Activated B cell treated with CpG ODN at 0.5 μM for 24 hours (primary cell): Measurements from ENCODE around the gene PALD1. TPM values are rescaled to one million over a fixed set of nuclear protein-coding genes. Genes with fewer than 3 reads are reported as not detected.

ENCODE experiments used
- ATAC-seq: fragments of 200-7000 bp; cut with Tn5 transposase; one replicate; pipeline ENCODE4 v1.10.0; 2021; ENCODE audit warnings: low read depth, mild to moderate bottlenecking, moderate library complexity
- CTCF ChIA-PET: fragments of 350-600 bp; sonication (Branson Sonifier 250); formaldehyde crosslinking; loops from one replicate; lab custom pipeline; 2021; ENCODE audit warnings: antibody characterized with exemption; lab: Charles Lee
- POLR2A ChIA-PET: fragments of 350-600 bp; sonication (Branson Sonifier 250); formaldehyde crosslinking; loops from one replicate; lab custom pipeline; 2021; ENCODE audit warnings: antibody characterized with exemption; lab: Charles Lee
- DNase-seq: peaks from one replicate; pipeline ENCODE4 v3.0.0; 2022
- H3K27ac Mint-ChIP-seq: one replicate; pipeline ENCODE4 v1.8.0; 2020; ENCODE audit warnings: mixed read lengths
- H3K27me3 Mint-ChIP-seq: one replicate; pipeline ENCODE4 v1.8.0; 2021; ENCODE audit warnings: mixed read lengths
- H3K36me3 Mint-ChIP-seq: one replicate; pipeline ENCODE4 v1.8.0; 2021; ENCODE audit warnings: low read depth, mixed read lengths
- H3K4me1 Mint-ChIP-seq: one replicate; pipeline ENCODE4 v1.8.0; 2021; ENCODE audit warnings: mixed read lengths
- H3K4me3 Mint-ChIP-seq: one replicate; pipeline ENCODE4 v1.8.0; 2020; ENCODE audit warnings: mild to moderate bottlenecking, mixed read lengths
- H3K9me3 Mint-ChIP-seq: one replicate; pipeline ENCODE4 v1.8.0; 2020; ENCODE audit warnings: mixed read lengths
- intact Hi-C: fragments of 100-400 bp; cut with micrococcal nuclease; formaldehyde crosslinking; loops from one replicate; pipeline ENCODE4 v1.15.1; 2024
- total RNA-seq: library from RNA; stranded (reverse); gene quantifications from 2 replicates; pipeline ENCODE4 v1.2.3, GENCODE V29; 2022
- TF ChIP-seq, protein P1 (sequence below): fragments of 200-600 bp; IDR thresholded peaks from one replicate; pipeline ENCODE4 v1.8.0; 2022; ENCODE audit warnings: antibody characterized with exemption, mild to moderate bottlenecking

Gene PALD1
- total RNA-seq, 1 donor from 2014 or later, result 3.3 TPM

GRCh38 chr10:70503776-70504175 lies 25.2 kb downstream of the PALD1 start:
- TF ChIP-seq, protein P1, sequence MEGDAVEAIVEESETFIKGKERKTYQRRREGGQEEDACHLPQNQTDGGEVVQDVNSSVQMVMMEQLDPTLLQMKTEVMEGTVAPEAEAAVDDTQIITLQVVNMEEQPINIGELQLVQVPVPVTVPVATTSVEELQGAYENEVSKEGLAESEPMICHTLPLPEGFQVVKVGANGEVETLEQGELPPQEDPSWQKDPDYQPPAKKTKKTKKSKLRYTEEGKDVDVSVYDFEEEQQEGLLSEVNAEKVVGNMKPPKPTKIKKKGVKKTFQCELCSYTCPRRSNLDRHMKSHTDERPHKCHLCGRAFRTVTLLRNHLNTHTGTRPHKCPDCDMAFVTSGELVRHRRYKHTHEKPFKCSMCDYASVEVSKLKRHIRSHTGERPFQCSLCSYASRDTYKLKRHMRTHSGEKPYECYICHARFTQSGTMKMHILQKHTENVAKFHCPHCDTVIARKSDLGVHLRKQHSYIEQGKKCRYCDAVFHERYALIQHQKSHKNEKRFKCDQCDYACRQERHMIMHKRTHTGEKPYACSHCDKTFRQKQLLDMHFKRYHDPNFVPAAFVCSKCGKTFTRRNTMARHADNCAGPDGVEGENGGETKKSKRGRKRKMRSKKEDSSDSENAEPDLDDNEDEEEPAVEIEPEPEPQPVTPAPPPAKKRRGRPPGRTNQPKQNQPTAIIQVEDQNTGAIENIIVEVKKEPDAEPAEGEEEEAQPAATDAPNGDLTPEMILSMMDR, result no peak
- H3K4me1 Mint-ChIP-seq, result peaks cover 36% of the 10 kb centered on the region

DNA sequence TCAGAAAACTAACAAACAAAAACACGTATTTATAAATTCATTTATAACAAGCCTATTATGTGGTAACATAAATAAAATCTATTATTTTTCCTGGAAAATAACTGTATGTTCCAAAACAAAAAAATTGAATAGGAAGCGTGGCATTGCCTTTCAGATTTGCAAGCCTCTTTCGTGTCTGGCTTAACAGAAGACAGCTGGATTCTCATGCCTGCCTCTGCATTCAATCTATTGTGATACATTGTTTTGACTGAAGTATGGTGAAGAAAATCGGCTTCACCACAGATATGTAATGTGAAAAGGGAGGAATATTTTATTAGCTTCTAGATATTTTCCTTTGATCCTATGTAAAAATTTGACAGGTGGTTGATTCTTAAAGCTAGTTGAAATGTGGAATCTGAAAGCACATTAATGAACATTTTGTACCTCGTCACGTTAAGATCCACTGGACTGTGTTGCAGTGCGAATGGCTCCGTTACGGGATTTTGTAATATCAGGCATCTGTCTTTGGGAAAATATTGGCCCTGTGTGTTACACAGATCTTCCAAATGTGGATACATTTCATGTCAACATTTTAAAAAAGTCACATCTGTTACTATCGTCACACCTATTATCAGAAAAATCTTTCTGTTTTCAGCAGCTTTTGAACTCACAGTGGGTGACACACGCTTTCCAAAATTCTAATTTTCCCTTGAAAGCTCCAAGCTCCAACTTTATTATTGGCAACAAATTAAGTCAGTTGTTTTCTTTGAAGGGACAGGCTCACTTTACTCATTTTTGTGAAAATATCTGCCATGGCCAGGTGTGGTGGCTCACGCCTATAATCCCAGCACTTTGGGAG lies 26.2 kb downstream of the PALD1 start:
- no peak overlapping the region for H3K4me3 Mint-ChIP-seq
- CTCF ChIA-PET, result no interaction called here
- H3K27ac Mint-ChIP-seq, result no peak overlapping the region
- DNase-seq, result no peak
- peaks cover 36% of the 10 kb centered on the region for H3K4me1 Mint-ChIP-seq
- POLR2A ChIA-PET, result interaction anchor here (0.5 kb wide), 1 partner anchor 329 kb away, joined by 8 read pairs; no protein-coding TSS in a partner anchor
- TF ChIP-seq, protein P1, result no peak
- no peaks in the 10 kb centered on the region for H3K36me3 Mint-ChIP-seq
- ATAC-seq, result no peak
- H3K27me3 Mint-ChIP-seq, result no peaks in the 10 kb centered on the region
- no peaks in the 10 kb centered on the region for H3K9me3 Mint-ChIP-seq
- intact Hi-C loops, result no loop called here

More at GRCh38 chr10:70503776-70504175, 25.2 kb downstream of the PALD1 start:
- H3K9me3 Mint-ChIP-seq, result no peaks in the 10 kb centered on the region
- DNase-seq, result no peak
- intact Hi-C loops, result no loop called here
- CTCF ChIA-PET, result no interaction called here
- no peak overlapping the region for H3K4me3 Mint-ChIP-seq
- no peaks in the 10 kb centered on the region for H3K27me3 Mint-ChIP-seq
- H3K27ac Mint-ChIP-seq, result no peak overlapping the region
- ATAC-seq, result no peak
- H3K36me3 Mint-ChIP-seq, result no peaks in the 10 kb centered on the region
- POLR2A ChIA-PET, result interaction anchor here (0.5 kb wide), 1 partner anchor 328 kb away, joined by 8 read pairs; no protein-coding TSS in a partner anchor

DNA sequence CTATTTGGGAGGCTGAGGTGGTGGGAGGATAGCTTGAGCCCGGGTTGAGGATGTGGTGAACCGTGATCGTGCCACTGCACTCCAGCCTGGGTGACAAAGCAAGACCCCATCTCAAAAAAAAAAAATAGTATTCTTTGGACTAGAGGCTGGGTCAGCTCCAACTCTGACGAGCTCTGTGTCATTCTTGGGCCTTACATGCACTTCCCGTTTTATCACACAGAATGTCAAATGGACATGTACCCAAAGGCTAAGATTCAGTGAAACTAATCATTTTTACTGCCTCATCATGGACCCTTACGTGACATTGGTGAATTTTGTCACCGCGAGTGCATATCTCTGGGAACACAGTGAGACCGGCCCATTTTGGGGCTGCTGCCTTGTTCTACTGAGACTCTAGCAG lies 27.3 kb downstream of the PALD1 start:
- intact Hi-C loops, result no loop called here
- CTCF ChIA-PET, result no interaction called here
- no peak for ATAC-seq

DNA sequence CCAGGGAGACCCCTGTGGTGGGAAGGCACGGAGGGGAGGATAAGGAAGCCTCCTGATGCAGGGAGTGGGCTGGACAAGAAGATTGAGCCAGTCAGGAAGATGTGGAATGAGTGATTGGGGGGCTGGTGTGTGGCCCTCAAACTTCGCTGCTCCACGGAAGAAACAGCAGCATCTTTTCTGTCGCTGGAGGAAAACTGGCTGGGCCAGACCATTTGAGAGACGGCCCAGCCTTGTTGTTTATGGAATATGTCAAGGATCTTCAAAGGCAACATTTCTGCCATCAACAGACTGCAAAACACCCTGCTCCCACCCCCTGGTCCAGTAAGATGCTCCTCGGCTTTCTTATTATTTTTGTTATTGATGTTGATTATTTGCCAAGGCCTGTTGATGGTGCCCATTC lies 29.4 kb downstream of the PALD1 start:
- Mint-ChIP-seq H3K27ac (no peak overlapping the region), H3K4me3 (no peak overlapping the region), H3K9me3 (no peaks in the 10 kb centered on the region), H3K27me3 (no peaks in the 10 kb centered on the region), H3K36me3 (no peaks in the 10 kb centered on the region), H3K4me1 (peaks cover 29% of the 10 kb centered on the region)
- TF ChIP-seq, protein P1, result no peak
- DNase-seq, result no peak
- intact Hi-C loops, result no loop called here
- ChIA-PET POLR2A (interaction anchor here (3.1 kb wide), 1 partner anchor 14 kb away, joined by 15 read pairs; no protein-coding TSS in a partner anchor), CTCF (no interaction called here)
- ATAC-seq, result no peak

More for the DNA sequence above, 27.3 kb downstream of the PALD1 start:
- no peak overlapping the region for H3K4me3 Mint-ChIP-seq
- H3K27me3 Mint-ChIP-seq, result no peaks in the 10 kb centered on the region
- no peaks in the 10 kb centered on the region for H3K9me3 Mint-ChIP-seq
- POLR2A ChIA-PET, result no interaction called here
- H3K27ac Mint-ChIP-seq, result no peak overlapping the region
- TF ChIP-seq, protein P1, result no peak
- no peak for DNase-seq
- H3K36me3 Mint-ChIP-seq, result no peaks in the 10 kb centered on the region
- H3K4me1 Mint-ChIP-seq, result peaks cover 28% of the 10 kb centered on the region
